B cell (primary cell): ENCODE data around the gene KCNH5. TPM values are rescaled to one million over a fixed set of nuclear protein-coding genes. Genes with fewer than 3 reads are reported as not detected.

Experiments used
- ATAC-seq: fragments of 200-7000 bp; cut with Tn5 transposase; one replicate; pipeline ENCODE4 v1.10.0; 2021; ENCODE audit warnings: low read depth, mild to moderate bottlenecking, moderate number of reproducible peaks, moderate library complexity
- CTCF ChIA-PET: fragments of 350-600 bp; sonication (Branson Sonifier 250); formaldehyde crosslinking; loops from one replicate; lab custom pipeline; 2021; ENCODE audit warnings: antibody characterized with exemption, inconsistent platforms; lab: Charles Lee
- POLR2A ChIA-PET: fragments of 350-600 bp; sonication (Branson Sonifier 250); formaldehyde crosslinking; loops from one replicate; lab custom pipeline; 2021; ENCODE audit warnings: antibody characterized with exemption; lab: Charles Lee
- DNase-seq: peaks from one replicate; pipeline ENCODE4 v3.0.0; 2013
- H2AFZ ChIP-seq: 2 replicates; pipeline ENCODE4 v1.6.1; 2012; ENCODE audit warnings: mild to moderate bottlenecking, low read depth, low read length; ENCODE audit not compliant: insufficient read depth, poor library complexity, severe bottlenecking
- H3K27ac ChIP-seq, 2 donors: 1 replicate in 1 of 2; 2 replicates in 1 of 2; pipeline ENCODE4 v1.5.1; 2012 to 2013; ENCODE audit warnings: low read length in 2 of 2, mild to moderate bottlenecking in 2 of 2, moderate library complexity in 1 of 2
- H3K27me3 ChIP-seq, 4 experiments: fragments of 200-600 bp in 1 of 4; sonication (generic) in 1 of 4; replicated peaks in 1 of 4; 1 replicate in 2 of 4; 2 replicates in 2 of 4; pipeline versions ENCODE4 v1.6.1 to v1.7.0; 2013 to 2016; ENCODE audit warnings: low read length in 3 of 4, mild to moderate bottlenecking in 2 of 4, mixed read lengths in 1 of 4, moderate library complexity in 1 of 4; ENCODE audit not compliant: insufficient read depth in 4 of 4, control insufficient read depth in 3 of 4; ENCODE audit errors: control extremely low read depth in 1 of 4
- H3K36me3 ChIP-seq, 2 experiments: replicated peaks in 1 of 2; 1 replicate in 1 of 2; 2 replicates in 1 of 2; pipeline versions ENCODE4 v1.6.1 to v1.7.1; 2013; ENCODE audit warnings: low read length in 1 of 2; ENCODE audit not compliant: insufficient read depth in 2 of 2, control insufficient read depth in 1 of 2; ENCODE audit errors: control extremely low read depth in 1 of 2, extremely low read depth in 1 of 2
- H3K4me1 ChIP-seq, 2 donors: fragments of 200-600 bp in 1 of 2; sonication (generic) in 1 of 2; 1 replicate in 1 of 2; 2 replicates in 1 of 2; pipeline versions ENCODE4 v1.5.1 to v1.6.1; 2013 to 2017; ENCODE audit warnings: low read length in 2 of 2; ENCODE audit not compliant: control insufficient read depth in 2 of 2, insufficient read depth in 2 of 2
- H3K4me2 ChIP-seq: replicated peaks from 2 replicates; pipeline ENCODE3; 2012; ENCODE audit warnings: mild to moderate bottlenecking, low read depth, low read length; ENCODE audit not compliant: poor library complexity, severe bottlenecking
- H3K4me3 ChIP-seq, 5 experiments: fragments of 200-600 bp in 1 of 5; sonication (generic) in 1 of 5; 1 replicate in 3 of 5; 2 replicates in 2 of 5; pipeline versions ENCODE4 v1.5.1 to v1.7.0; 2011 to 2016; ENCODE audit warnings: low read length in 4 of 5, mild to moderate bottlenecking in 4 of 5, low read depth in 2 of 5, control low read depth in 1 of 5, moderate library complexity in 1 of 5; ENCODE audit not compliant: insufficient read depth in 1 of 5; ENCODE audit errors: control extremely low read depth in 1 of 5, extremely low read depth in 1 of 5
- H3K79me2 ChIP-seq: fragments of 200-600 bp; sonication (generic); one replicate; pipeline ENCODE4 v1.6.0; 2016; ENCODE audit warnings: low read length; ENCODE audit not compliant: control insufficient read depth, insufficient read depth
- H3K9ac ChIP-seq: fragments of 200-600 bp; sonication (generic); 2 replicates; pipeline ENCODE4 v1.6.1; 2017; ENCODE audit warnings: mild to moderate bottlenecking, low read length, moderate library complexity
- H3K9me3 ChIP-seq, 3 donors: one replicate each; pipeline versions ENCODE4 v1.6.1 to v1.7.1; 2013; ENCODE audit warnings: low read length in 2 of 3; ENCODE audit not compliant: control insufficient read depth in 2 of 3, insufficient read depth in 1 of 3; ENCODE audit errors: control extremely low read depth in 1 of 3
- H4K20me1 ChIP-seq: 2 replicates; pipeline ENCODE4 v1.6.0; 2012; ENCODE audit warnings: mild to moderate bottlenecking, low read length; ENCODE audit not compliant: insufficient read depth, control insufficient read depth, poor library complexity, severe bottlenecking
- H3K27ac Mint-ChIP-seq: one replicate; pipeline ENCODE4 v1.8.0; 2021; ENCODE audit warnings: mixed read lengths
- H3K27me3 Mint-ChIP-seq: one replicate; pipeline ENCODE4 v1.8.0; 2021; ENCODE audit warnings: mixed read lengths
- H3K4me1 Mint-ChIP-seq: one replicate; pipeline ENCODE4 v1.8.0; 2021; ENCODE audit warnings: mixed read lengths
- H3K4me3 Mint-ChIP-seq: one replicate; pipeline ENCODE4 v1.8.0; 2021; ENCODE audit warnings: mixed read lengths
- H3K9me3 Mint-ChIP-seq: one replicate; pipeline ENCODE4 v1.8.0; 2022; ENCODE audit warnings: mixed read lengths; ENCODE audit not compliant: insufficient read depth
- EZH2 ChIP-seq: IDR thresholded peaks from 2 replicates; pipeline ENCODE4 v1.6.1; 2012; ENCODE audit warnings: borderline replicate concordance, low read depth, mild to moderate bottlenecking, moderate library complexity, low read length; ENCODE audit not compliant: insufficient read depth, poor library complexity, severe bottlenecking
- WGBS: methylation state at CpG from one replicate; pipeline ENCODE4 v1.1.5; 2013; ENCODE audit warnings: missing lambda C conversion rate; ENCODE audit not compliant: insufficient coverage; 5-methylcytosine and 5-hydroxymethylcytosine counted together
- intact Hi-C: fragments of 100-400 bp; cut with micrococcal nuclease; formaldehyde crosslinking; loops from one replicate; pipeline ENCODE4 v1.10.0; 2022
- polyA plus RNA-seq: library from polyadenylated mRNA; depleted of rRNA; stranded (reverse); fragments of >200 nt; gene quantifications from 2 replicates; pipeline ENCODE4 v1.2.3, GENCODE V29; 2012
- total RNA-seq, 2 donors: library from RNA; stranded (reverse); fragments of 120-200 nt in 1 of 2; gene quantifications; 1 replicate in 1 of 2; 2 replicates in 1 of 2; pipeline versions ENCODE4 v1.2.3 to v1.2.4, GENCODE V29; 2013 to 2022
- TF ChIP-seq, protein P1 (sequence below): fragments of 200-600 bp; IDR thresholded peaks from one replicate; pipeline ENCODE4 v1.8.0; 2022; ENCODE audit warnings: antibody characterized with exemption, mild to moderate bottlenecking

KCNH5 gene
- total and polyA plus RNA-seq, 2 donors (not counting 1 experiment from before 2014, with no cell fraction given) = not detected

DNA sequence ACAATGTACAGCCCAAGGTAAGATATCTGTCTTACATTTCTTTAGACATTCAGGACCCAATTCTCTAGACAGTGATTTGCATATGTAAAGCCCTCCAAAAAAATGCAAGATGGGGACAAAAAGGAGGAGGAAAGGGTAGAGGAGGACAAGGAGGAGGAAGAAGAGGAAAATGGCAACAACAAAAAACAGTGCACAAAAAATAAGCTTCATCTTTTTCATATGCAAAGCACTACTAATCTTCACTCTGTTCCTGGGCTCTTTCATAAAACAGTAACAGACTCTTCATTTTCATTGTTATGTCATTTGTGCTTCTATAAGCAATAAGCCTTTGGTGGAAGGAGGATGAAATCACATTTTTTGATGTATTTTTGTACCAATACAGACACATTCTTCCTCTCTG lies 61.4 kb downstream of the KCNH5 start:
- H3K4me3 Mint-ChIP-seq = no peak overlapping the region
- CTCF ChIA-PET = no interaction called here

DNA sequence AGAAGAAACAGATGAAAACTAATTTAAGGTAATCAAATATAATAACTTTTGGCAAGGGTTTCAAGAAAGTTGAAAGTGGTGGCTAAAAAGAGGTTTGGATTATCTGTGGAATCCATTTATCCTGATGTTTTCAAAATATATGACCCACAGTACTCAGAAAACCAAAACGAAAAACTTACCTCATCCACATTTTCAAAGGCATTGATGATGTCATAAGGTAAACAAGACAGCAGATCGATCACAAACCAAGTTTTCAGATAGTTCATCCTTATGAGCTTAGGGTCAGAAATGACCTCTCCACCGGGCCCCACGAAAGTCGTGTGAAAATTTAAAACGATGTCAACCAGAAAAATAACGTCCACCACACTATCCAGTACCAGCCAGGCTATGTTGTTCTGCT lies 64.6 kb downstream of the KCNH5 start:
- H3K4me1 ChIP-seq = no peaks in the 10 kb centered on the region
- H3K4me2 ChIP-seq = no peak overlapping the region
- Mint-ChIP-seq H3K27ac (no peak overlapping the region), H3K4me1 (no peaks in the 10 kb centered on the region), H3K27me3 (no peaks in the 10 kb centered on the region), H3K9me3 (peaks cover 1% of the 10 kb centered on the region), H3K4me3 (no peak overlapping the region)
- TF ChIP-seq, protein P1, sequence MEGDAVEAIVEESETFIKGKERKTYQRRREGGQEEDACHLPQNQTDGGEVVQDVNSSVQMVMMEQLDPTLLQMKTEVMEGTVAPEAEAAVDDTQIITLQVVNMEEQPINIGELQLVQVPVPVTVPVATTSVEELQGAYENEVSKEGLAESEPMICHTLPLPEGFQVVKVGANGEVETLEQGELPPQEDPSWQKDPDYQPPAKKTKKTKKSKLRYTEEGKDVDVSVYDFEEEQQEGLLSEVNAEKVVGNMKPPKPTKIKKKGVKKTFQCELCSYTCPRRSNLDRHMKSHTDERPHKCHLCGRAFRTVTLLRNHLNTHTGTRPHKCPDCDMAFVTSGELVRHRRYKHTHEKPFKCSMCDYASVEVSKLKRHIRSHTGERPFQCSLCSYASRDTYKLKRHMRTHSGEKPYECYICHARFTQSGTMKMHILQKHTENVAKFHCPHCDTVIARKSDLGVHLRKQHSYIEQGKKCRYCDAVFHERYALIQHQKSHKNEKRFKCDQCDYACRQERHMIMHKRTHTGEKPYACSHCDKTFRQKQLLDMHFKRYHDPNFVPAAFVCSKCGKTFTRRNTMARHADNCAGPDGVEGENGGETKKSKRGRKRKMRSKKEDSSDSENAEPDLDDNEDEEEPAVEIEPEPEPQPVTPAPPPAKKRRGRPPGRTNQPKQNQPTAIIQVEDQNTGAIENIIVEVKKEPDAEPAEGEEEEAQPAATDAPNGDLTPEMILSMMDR = no peak
- no peak for TF ChIP-seq EZH2
- DNase-seq (no peak), ATAC-seq (no peak)
- POLR2A ChIA-PET = no interaction called here
- CTCF ChIA-PET = no interaction called here
- no peak overlapping the region for H3K9ac ChIP-seq
- no peak overlapping the region for H3K4me3 ChIP-seq
- no peaks in the 10 kb centered on the region for H3K27me3 ChIP-seq
- intact Hi-C loops = no loop called here
- H3K9me3 ChIP-seq = no peaks in the 10 kb centered on the region
- WGBS = 80% methylated on average over 1 of the region's 7 CpGs
- no peaks in the 10 kb centered on the region for H4K20me1 ChIP-seq
- no peaks in the 10 kb centered on the region for H3K79me2 ChIP-seq
- no peak overlapping the region for H3K27ac ChIP-seq
- H3K36me3 ChIP-seq = no peaks in the 10 kb centered on the region
- H2AFZ ChIP-seq = no peak overlapping the region

More for the DNA sequence above, 61.4 kb downstream of the KCNH5 start:
- H3K9me3 ChIP-seq = no peaks in the 10 kb centered on the region
- DNase-seq (no peak), ATAC-seq (no peak)
- no peaks in the 10 kb centered on the region for H3K27me3 Mint-ChIP-seq
- H2AFZ ChIP-seq = no peak overlapping the region
- no peaks in the 10 kb centered on the region for H3K36me3 ChIP-seq
- H3K27ac Mint-ChIP-seq = no peak overlapping the region
- no peak overlapping the region for H3K27ac ChIP-seq
- no peaks in the 10 kb centered on the region for H4K20me1 ChIP-seq
- no peaks in the 10 kb centered on the region for H3K4me1 Mint-ChIP-seq
- no peaks in the 10 kb centered on the region for H3K27me3 ChIP-seq
- H3K4me3 ChIP-seq = no peak overlapping the region
- no peaks in the 10 kb centered on the region for H3K9me3 Mint-ChIP-seq
- H3K79me2 ChIP-seq = no peaks in the 10 kb centered on the region
- intact Hi-C loops = no loop called here
- POLR2A ChIA-PET = no interaction called here
- no peak overlapping the region for H3K9ac ChIP-seq
- no peak overlapping the region for H3K4me2 ChIP-seq
- no peak for TF ChIP-seq EZH2
- TF ChIP-seq, protein P1 = no peak
- H3K4me1 ChIP-seq = no peaks in the 10 kb centered on the region
